ENCODE measurements around the gene CPD.

- TF ChIP-seq CTCF (conservative IDR thresholded peaks at IDR 0.05; ENCODE audit: low read depth, low read length): no peak
- no peak for TF ChIP-seq EZH2 (IDR thresholded peaks at IDR 0.05; ENCODE audit: borderline replicate concordance, low read depth, low read length, poor library complexity, severe bottlenecking)
Measured at GRCh38 chr17:30514895-30515596, 136.3 kb downstream of the CPD start.
